Measurements from ENCODE around the gene UNC79. TPM values are rescaled to one million over a fixed set of nuclear protein-coding genes. Genes with fewer than 3 reads are reported as not detected.

UNC79 gene
- total and polyA plus RNA-seq, 10 of the 15 experiments (the other 5 are each of a cell fraction or from before 2014, with no cell fraction given), result 0.04 to 0.29 (median 0.14) TPM

DNA sequence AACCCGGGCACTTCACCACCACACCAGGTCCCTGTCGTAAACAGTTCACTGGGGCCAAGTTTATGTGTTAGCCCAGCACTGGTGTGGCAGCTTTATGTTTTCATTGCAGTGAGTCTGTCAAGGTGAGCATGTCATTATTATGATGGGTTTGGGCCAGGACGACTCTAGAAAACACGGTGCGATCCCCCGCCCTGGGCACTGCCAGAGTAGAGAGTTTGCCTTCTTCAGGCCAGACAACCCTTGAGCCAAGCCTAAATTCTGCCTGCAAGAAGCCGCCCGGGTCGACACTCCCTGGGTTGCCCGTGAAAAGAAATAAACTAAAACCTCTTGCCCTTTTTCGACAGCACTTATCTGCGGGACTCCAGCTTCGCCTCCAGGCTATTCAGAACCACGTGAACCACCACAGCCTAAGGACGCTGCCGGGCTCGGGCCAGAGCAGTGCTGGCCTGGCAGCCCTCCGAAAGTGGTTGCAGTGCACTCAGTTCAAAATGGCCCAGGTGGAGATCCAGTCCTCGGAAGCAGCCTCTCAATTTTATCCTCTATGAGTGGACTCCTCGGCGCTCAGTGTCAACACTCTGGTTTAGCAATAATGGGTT lies 275.7 kb downstream of the UNC79 start:
- Histone ChIP-seq H3K27ac (ENCODE audit: control insufficient read depth, insufficient read depth) (no peak overlapping the region), H3K4me2 (ENCODE audit: control insufficient read depth, insufficient read depth) (no peak overlapping the region), H3K4me3 (no peak overlapping the region), H3K9me3 (replicated peaks; ENCODE audit: control insufficient read depth, insufficient read depth, low read length) (no peaks in the 10 kb centered on the region), H3K27me3 (replicated peaks in 1 of 2; ENCODE audit: control insufficient read depth in 2 of 2, insufficient read depth in 2 of 2, low read length in 1 of 2) (no peaks in the 10 kb centered on the region; a peak in 2 of 4 replicates), H3K79me2 (ENCODE audit: control insufficient read depth, insufficient read depth, low read length) (no peaks in the 10 kb centered on the region), H2AFZ (ENCODE audit: control insufficient read depth, low read depth, low read length) (no peak overlapping the region), H3K36me3 (ENCODE audit: control insufficient read depth in 2 of 2, insufficient read depth in 2 of 2, low read length in 1 of 2) (no peaks in the 10 kb centered on the region), H3K4me1 (ENCODE audit: control insufficient read depth, insufficient read depth, low read length) (no peaks in the 10 kb centered on the region), H4K20me1 (ENCODE audit: control insufficient read depth, insufficient read depth) (no peaks in the 10 kb centered on the region), H3K9ac (ENCODE audit: control insufficient read depth, insufficient read depth, low read length) (no peak overlapping the region)
- BruUV-seq (replicated peaks), result no TSS peak
- FAIRE-seq (no peak), ATAC-seq (no peak), DNase-seq (ENCODE audit: low read depth, low spot score) (no peak)
- intact Hi-C loops (cut with micrococcal nuclease; ENCODE audit: unreplicated experiment) (no loop called here), in situ Hi-C loops (cut with MboI) (no loop called here)
- ChIA-PET CTCF (no interaction called here), POLR2A (no interaction called here), RAD21 (ENCODE audit: unreplicated experiment) (no interaction called here), SMC1A (ENCODE audit: uncharacterized antibody, unreplicated experiment) (no interaction called here)
- WGBS (ENCODE audit: insufficient coverage, insufficient replicate concordance, low lambda C conversion rate, missing lambda C conversion rate), result 52% methylated on average over 21 of the region's 21 CpGs
- no peak for TF ChIP-seq KAT2A (conservative IDR thresholded peaks at IDR 0.05; ENCODE audit: control insufficient read depth, low read depth, low read length)
- no peak for TF ChIP-seq BMI1 (IDR thresholded peaks at IDR 0.05; ENCODE audit: borderline replicate concordance)
- no peak for TF ChIP-seq STAT1 (conservative IDR thresholded peaks at IDR 0.05)
- no peak for TF ChIP-seq YBX1 (IDR thresholded peaks at IDR 0.05)
- no peak for TF ChIP-seq ZZZ3 (IDR thresholded peaks at IDR 0.05; ENCODE audit: control insufficient read depth, insufficient read length, low read depth)
- no peak for TF ChIP-seq MYB (IDR thresholded peaks at IDR 0.05; ENCODE audit: borderline replicate concordance, low read depth, low read length)
- TF ChIP-seq RAD21 (IDR thresholded peaks at IDR 0.05; ENCODE audit: insufficient read depth, low read depth, low read length), result no peak
- TF ChIP-seq POLR2A (IDR thresholded peaks at IDR 0.05; ENCODE audit: low read depth, low read length), result no peak
- TF ChIP-seq, protein P1, sequence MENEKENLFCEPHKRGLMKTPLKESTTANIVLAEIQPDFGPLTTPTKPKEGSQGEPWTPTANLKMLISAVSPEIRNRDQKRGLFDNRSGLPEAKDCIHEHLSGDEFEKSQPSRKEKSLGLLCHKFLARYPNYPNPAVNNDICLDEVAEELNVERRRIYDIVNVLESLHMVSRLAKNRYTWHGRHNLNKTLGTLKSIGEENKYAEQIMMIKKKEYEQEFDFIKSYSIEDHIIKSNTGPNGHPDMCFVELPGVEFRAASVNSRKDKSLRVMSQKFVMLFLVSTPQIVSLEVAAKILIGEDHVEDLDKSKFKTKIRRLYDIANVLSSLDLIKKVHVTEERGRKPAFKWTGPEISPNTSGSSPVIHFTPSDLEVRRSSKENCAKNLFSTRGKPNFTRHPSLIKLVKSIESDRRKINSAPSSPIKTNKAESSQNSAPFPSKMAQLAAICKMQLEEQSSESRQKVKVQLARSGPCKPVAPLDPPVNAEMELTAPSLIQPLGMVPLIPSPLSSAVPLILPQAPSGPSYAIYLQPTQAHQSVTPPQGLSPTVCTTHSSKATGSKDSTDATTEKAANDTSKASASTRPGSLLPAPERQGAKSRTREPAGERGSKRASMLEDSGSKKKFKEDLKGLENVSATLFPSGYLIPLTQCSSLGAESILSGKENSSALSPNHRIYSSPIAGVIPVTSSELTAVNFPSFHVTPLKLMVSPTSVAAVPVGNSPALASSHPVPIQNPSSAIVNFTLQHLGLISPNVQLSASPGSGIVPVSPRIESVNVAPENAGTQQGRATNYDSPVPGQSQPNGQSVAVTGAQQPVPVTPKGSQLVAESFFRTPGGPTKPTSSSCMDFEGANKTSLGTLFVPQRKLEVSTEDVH (IDR thresholded peaks at IDR 0.05; ENCODE audit: low read depth, partially characterized antibody), result no peak
- no peak for TF ChIP-seq RAD51 (IDR thresholded peaks at IDR 0.05)
- TF ChIP-seq, protein P2, sequence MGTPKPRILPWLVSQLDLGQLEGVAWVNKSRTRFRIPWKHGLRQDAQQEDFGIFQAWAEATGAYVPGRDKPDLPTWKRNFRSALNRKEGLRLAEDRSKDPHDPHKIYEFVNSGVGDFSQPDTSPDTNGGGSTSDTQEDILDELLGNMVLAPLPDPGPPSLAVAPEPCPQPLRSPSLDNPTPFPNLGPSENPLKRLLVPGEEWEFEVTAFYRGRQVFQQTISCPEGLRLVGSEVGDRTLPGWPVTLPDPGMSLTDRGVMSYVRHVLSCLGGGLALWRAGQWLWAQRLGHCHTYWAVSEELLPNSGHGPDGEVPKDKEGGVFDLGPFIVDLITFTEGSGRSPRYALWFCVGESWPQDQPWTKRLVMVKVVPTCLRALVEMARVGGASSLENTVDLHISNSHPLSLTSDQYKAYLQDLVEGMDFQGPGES (IDR thresholded peaks at IDR 0.05), result no peak
- no peak for TF ChIP-seq SMAD5 (IDR thresholded peaks at IDR 0.05; ENCODE audit: low read depth)
